HepG2 (cell line): ENCODE results near the gene RAD54L2. TPM values are rescaled to one million over a fixed set of nuclear protein-coding genes. Genes with fewer than 3 reads are reported as not detected.

Source experiments
- ATAC-seq: fragments of 200-7000 bp; cut with Tn5 transposase; 3 replicates; pipeline ENCODE4 v1.9.1; 2020; ENCODE audit warnings: mild to moderate bottlenecking, moderate library complexity
- BruUV-seq: library from RNA; stranded (reverse); fragments of 400-500 nt; replicated peaks from 2 replicates; lab custom pipeline; 2021; lab: Mats Ljungman, UMichigan
- CTCF ChIA-PET: fragments of 300-600 bp; formaldehyde crosslinking; extraction: SDS; loops from one replicate; lab custom pipeline; 2021; ENCODE audit warnings: low total read pairs, inconsistent platforms, low intra/inter-chr PET ratio; lab: Yijun Ruan, JAX
- POLR2A ChIA-PET: fragments of 350-600 bp; sonication (Branson Sonifier 250); formaldehyde crosslinking; loops from one replicate; lab custom pipeline; 2020; ENCODE audit warnings: antibody characterized with exemption, inconsistent platforms; lab: Yijun Ruan, JAX
- DNase-seq: peaks from one replicate; pipeline ENCODE4 v3.0.0-alpha.2; 2015; ENCODE audit warnings: low spot score
- FAIRE-seq: peaks from 3 replicates; lab custom pipeline; 2011; peaks lifted over from hg19 to GRCh38; lab: Jason Lieb, UNC
- H2AFZ ChIP-seq: one replicate; pipeline ENCODE4 v1.6.1; 2011; ENCODE audit warnings: low read length, inconsistent platforms
- H3K27ac ChIP-seq: fragments of 300-600 bp; 3 replicates; pipeline ENCODE4 v1.8.0; 2011; ENCODE audit warnings: mixed run types, mild to moderate bottlenecking, mixed read lengths, low read length, inconsistent platforms; ENCODE audit not compliant: insufficient read depth; ENCODE audit errors: extremely low read length
- H3K27me3 ChIP-seq, 2 experiments: fragments of 200-600 bp in 1 of 2; 2 replicates in 1 of 2; 3 replicates in 1 of 2; pipeline versions ENCODE4 v1.6.0 to v1.8.0; 2011; ENCODE audit warnings: low read length in 2 of 2, mild to moderate bottlenecking in 2 of 2, moderate library complexity in 2 of 2, inconsistent platforms in 1 of 2; ENCODE audit not compliant: insufficient read depth in 2 of 2, control insufficient read depth in 1 of 2
- H3K36me3 ChIP-seq, 2 experiments: fragments of 200-600 bp in 1 of 2; replicated peaks in 1 of 2; 2 replicates in 1 of 2; 3 replicates in 1 of 2; pipeline versions ENCODE4 v1.5.1 to v1.8.0; 2011; ENCODE audit warnings: low read length in 2 of 2, inconsistent platforms in 1 of 2; ENCODE audit not compliant: insufficient read depth in 2 of 2, control insufficient read depth in 1 of 2
- H3K4me1 ChIP-seq: 2 replicates; pipeline ENCODE4 v1.5.1; 2012; ENCODE audit warnings: low read length, inconsistent platforms; ENCODE audit not compliant: insufficient read depth
- H3K4me2 ChIP-seq: 2 replicates; pipeline ENCODE4 v1.6.0; 2011; ENCODE audit warnings: low read depth, low read length, inconsistent platforms
- H3K4me3 ChIP-seq, 3 experiments: fragments of 200-600 bp in 1 of 3; sonication (generic), shearing (Covaris generic) in 1 of 3; replicated peaks in 1 of 3; 2 replicates each; pipeline ENCODE4 v1.5.1; 2011 to 2016; ENCODE audit warnings: low read length in 3 of 3, inconsistent platforms in 2 of 3, low read depth in 2 of 3, mild to moderate bottlenecking in 2 of 3, control low read depth in 1 of 3, mixed read lengths in 1 of 3; ENCODE audit not compliant: insufficient read depth in 1 of 3
- H3K79me2 ChIP-seq: one replicate; pipeline ENCODE4 v1.6.1; 2011; ENCODE audit warnings: low read length, inconsistent platforms; ENCODE audit not compliant: insufficient read depth
- H3K9ac ChIP-seq: 2 replicates; pipeline ENCODE4 v1.6.0; 2011; ENCODE audit warnings: mild to moderate bottlenecking, low read depth, low read length, inconsistent platforms; ENCODE audit not compliant: insufficient read depth
- H3K9me3 ChIP-seq: 2 replicates; pipeline ENCODE4 v1.5.1; 2012; ENCODE audit warnings: mild to moderate bottlenecking, low read length
- H4K20me1 ChIP-seq: 2 replicates; pipeline ENCODE4 v1.6.0; 2011; ENCODE audit warnings: inconsistent platforms, mild to moderate bottlenecking, low read length, moderate library complexity; ENCODE audit not compliant: insufficient read depth
- BRD4 ChIP-seq: sonication (generic); formaldehyde crosslinking; IDR thresholded peaks from 2 replicates; pipeline ENCODE4 v1.4.0; 2020; ENCODE audit warnings: missing genetic modification reagents
- CAMTA2 ChIP-seq: sonication (generic); formaldehyde crosslinking; IDR thresholded peaks from 2 replicates; pipeline ENCODE4 v1.4.0; 2020; ENCODE audit warnings: mild to moderate bottlenecking, missing genetic modification reagents, borderline replicate concordance
- DMAP1 ChIP-seq: IDR thresholded peaks from 2 replicates; pipeline ENCODE4 v1.6.1; 2016
- DZIP1 ChIP-seq: sonication (generic); formaldehyde crosslinking; IDR thresholded peaks from 2 replicates; pipeline ENCODE4 v1.5.0; 2020; ENCODE audit warnings: mild to moderate bottlenecking, missing genetic modification reagents
- HIVEP1 ChIP-seq: sonication (generic); formaldehyde crosslinking; IDR thresholded peaks from 2 replicates; pipeline ENCODE4 v1.4.0; 2020; ENCODE audit warnings: mild to moderate bottlenecking, missing genetic modification reagents
- MAFF ChIP-seq: IDR thresholded peaks from 2 replicates; pipeline ENCODE4 v1.6.1; 2011; ENCODE audit warnings: low read depth, low read length, improper control_type of control experiment
- MTERF4 ChIP-seq: sonication (generic); formaldehyde crosslinking; IDR thresholded peaks from 2 replicates; pipeline ENCODE4 v1.8.0; 2023; ENCODE audit warnings: mild to moderate bottlenecking, missing genetic modification reagents
- NKX3-1 ChIP-seq: sonication (generic); formaldehyde crosslinking; IDR thresholded peaks from 2 replicates; pipeline ENCODE4 v1.5.0; 2020; ENCODE audit warnings: missing genetic modification reagents
- SRY ChIP-seq: sonication (generic); formaldehyde crosslinking; IDR thresholded peaks from 2 replicates; pipeline ENCODE4 v1.8.0; 2022; ENCODE audit warnings: mild to moderate bottlenecking, missing genetic modification reagents
- TEAD2 ChIP-seq: sonication (generic); formaldehyde crosslinking; IDR thresholded peaks from 2 replicates; pipeline ENCODE4 v1.9.0; 2021; ENCODE audit warnings: missing genetic modification reagents
- YEATS2 ChIP-seq: sonication (generic); formaldehyde crosslinking; IDR thresholded peaks from 2 replicates; pipeline ENCODE4 v1.4.0; 2020; ENCODE audit warnings: missing genetic modification reagents, borderline replicate concordance
- ZBTB26 ChIP-seq: IDR thresholded peaks from 2 replicates; pipeline ENCODE4 v1.6.1; 2016; ENCODE audit warnings: missing compliant biosample characterization, missing genetic modification reagents, borderline replicate concordance
- ZFYVE20 ChIP-seq: sonication (generic); formaldehyde crosslinking; IDR thresholded peaks from 2 replicates; pipeline ENCODE4 v1.8.0; 2023; ENCODE audit warnings: low read depth, mild to moderate bottlenecking, moderate library complexity, missing genetic modification reagents, borderline replicate concordance
- ZNF562 ChIP-seq: sonication (generic); formaldehyde crosslinking; IDR thresholded peaks from 2 replicates; pipeline ENCODE4 v1.8.0; 2022; ENCODE audit warnings: missing genetic modification reagents, borderline replicate concordance
- ZNF703 ChIP-seq: sonication (generic); formaldehyde crosslinking; IDR thresholded peaks from 2 replicates; pipeline ENCODE4 v1.5.1; 2020; ENCODE audit warnings: missing genetic modification reagents, mild to moderate bottlenecking, moderate library complexity, borderline replicate concordance
- ZNF770 ChIP-seq: sonication (generic); formaldehyde crosslinking; IDR thresholded peaks from 2 replicates; pipeline ENCODE4 v1.5.0; 2020; ENCODE audit warnings: mild to moderate bottlenecking, missing genetic modification reagents
- ZNF790 ChIP-seq: sonication (generic); formaldehyde crosslinking; IDR thresholded peaks from 2 replicates; pipeline ENCODE4 v1.8.0; 2022; ENCODE audit warnings: missing genetic modification reagents, mild to moderate bottlenecking, borderline replicate concordance
- ZNF839 ChIP-seq: sonication (generic); formaldehyde crosslinking; IDR thresholded peaks from 2 replicates; pipeline ENCODE4 v1.4.0; 2020; ENCODE audit warnings: missing genetic modification reagents, mild to moderate bottlenecking, borderline replicate concordance
- ZNF850 ChIP-seq: sonication (generic); formaldehyde crosslinking; conservative IDR thresholded peaks from 2 replicates; pipeline ENCODE4 v1.9.0; 2021; ENCODE audit warnings: mild to moderate bottlenecking, missing genetic modification reagents
- WGBS: methylation state at CpG from one replicate; pipeline ENCODE4 v1.1.6; 2017; ENCODE audit warnings: low lambda C conversion rate; 5-methylcytosine and 5-hydroxymethylcytosine counted together
- in situ Hi-C: cut with HindIII; loops from 2 replicates; pipeline ENCODE4 v1.10.0; 2017; ENCODE audit warnings: low pct_unique_long_range_greater_than_20kb; ENCODE audit not compliant: extremely low pct_ligation_motif_present
- intact Hi-C: fragments of 100-400 bp; cut with micrococcal nuclease; formaldehyde crosslinking; loops from one replicate; pipeline ENCODE4 v1.10.0; 2022; ENCODE audit not compliant: unreplicated experiment
- polyA plus RNA-seq, 8 experiments: library from polyadenylated mRNA; depleted of rRNA in 3 of 8; stranded (reverse) in 7 of 8; unstranded in 1 of 8; fragments of >200 nt; fragmentation: Illumina TruSeq in 4 of 8; extraction: Trizol in 4 of 8; gene quantifications; 2 replicates each; pipeline versions ENCODE4 v1.2.1 to v1.2.3, GENCODE V29; 2011 to 2016; ENCODE audit warnings: low read depth in 4 of 8, missing spikeins in 1 of 8, mixed read lengths in 1 of 8; ENCODE audit not compliant: insufficient read depth in 1 of 8
- total RNA-seq, 5 experiments: library from RNA; depleted of rRNA; stranded (reverse); fragments of >200 nt; fragmentation: Illumina TruSeq; extraction: Trizol; gene quantifications; 2 replicates each; pipeline ENCODE4 v1.2.3, GENCODE V29; 2016; ENCODE audit warnings: low read depth in 1 of 5

The RAD54L2 gene
- total and polyA plus RNA-seq, 2 of the 13 experiments (the other 11 are each of a cell fraction or from before 2014, with no cell fraction given), result 5.5 to 14.8 TPM

- intact Hi-C loops (loop anchor here (1.0 kb wide), 1 partner anchor 38 kb away; the partner anchor contains the start of gene DCAF1), in situ Hi-C loops (no loop called here)
- H3K27me3 ChIP-seq, result peaks cover 0 to 4% of the 10 kb centered on the region in 2 experiments; a peak in 1 of 5 replicates
- H3K9me3 ChIP-seq, result no peaks in the 10 kb centered on the region
- POLR2A ChIA-PET, result interaction anchor here (1.0 to 3.2 kb wide), 2 partner anchors 11 to 39 kb away, joined by 3 to 27 read pairs; partner anchors contain the start of gene DCAF1
- H3K4me3 ChIP-seq, result peak overlapping the region; percentile 90 to 99 (median 95)
- peak overlapping the region; percentile 96 for H3K4me2 ChIP-seq
- 4% methylated on average over 7 of the region's 7 CpGs for WGBS
- H4K20me1 ChIP-seq, result no peaks in the 10 kb centered on the region
- FAIRE-seq (no peak), ATAC-seq (peak; percentile 51), DNase-seq (no peak)
- H3K9ac ChIP-seq, result peak overlapping the region; percentile 95
- peak overlapping the region; percentile 100 for H2AFZ ChIP-seq
- CTCF ChIA-PET, result no interaction called here
- no peaks in the 10 kb centered on the region for H3K36me3 ChIP-seq
- H3K79me2 ChIP-seq, result peaks cover 37% of the 10 kb centered on the region
- TSS peak; percentile 53 for BruUV-seq
- peak overlapping the region; percentile 56 for H3K27ac ChIP-seq
- peaks cover 50% of the 10 kb centered on the region for H3K4me1 ChIP-seq
- TF ChIP-seq TEAD2 (CRISPR knock-in tag) (no peak), ZNF839 (CRISPR knock-in tag) (no peak), CAMTA2 (CRISPR knock-in tag) (no peak), MTERF4 (CRISPR knock-in tag) (0 out of 2 replicates have a peak, but pooled peaks have one; percentile 20), ZFYVE20 (no peak), DZIP1 (CRISPR knock-in tag) (no peak), ZNF703 (CRISPR knock-in tag) (no peak), ZNF770 (no peak), HIVEP1 (CRISPR knock-in tag) (no peak), BRD4 (CRISPR knock-in tag) (no peak), SRY (CRISPR knock-in tag) (no peak), NKX3-1 (CRISPR knock-in tag) (no peak), ZNF850 (CRISPR knock-in tag) (no peak), ZNF790 (peak; percentile 50; the same call in 1 of the 2 replicates), MAFF (no peak), YEATS2 (CRISPR knock-in tag) (no peak), ZBTB26 (CRISPR knock-in tag) (no peak), ZNF562 (CRISPR knock-in tag) (no peak), DMAP1 (CRISPR knock-in tag) (0 out of 2 replicates have a peak, but pooled peaks have one; percentile 8)
Observed at GRCh38 chr3:51538115-51538458, 432 bp upstream of the RAD54L2 start.
